Ovary (tissue), 9 donors: ENCODE data around the gene CNOT6. TPM values are rescaled to one million over a fixed set of nuclear protein-coding genes. Genes with fewer than 3 reads are reported as not detected.

Experiments used
- DNase-seq, 5 donors: peaks; one replicate each; pipeline ENCODE4 v3.0.0-alpha.2; 2019 to 2020
- H3K27ac ChIP-seq, 2 donors: fragments of 200-600 bp; one replicate each; pipeline versions ENCODE4 v1.5.1 to v1.8.0; 2019 to 2022
- H3K27me3 ChIP-seq: fragments of 200-600 bp; one replicate; pipeline ENCODE4 v1.8.0; 2022
- H3K36me3 ChIP-seq: fragments of 200-600 bp; sonication (generic); one replicate; pipeline ENCODE4 v1.5.1; 2019
- H3K4me1 ChIP-seq: one replicate; pipeline ENCODE4 v1.8.1; 2013; ENCODE audit warnings: mild to moderate bottlenecking, moderate library complexity; ENCODE audit not compliant: insufficient read depth
- H3K4me3 ChIP-seq: fragments of 200-600 bp; sonication (generic); one replicate; pipeline ENCODE4 v1.5.1; 2017
- H3K9me3 ChIP-seq, 2 donors: fragments of 200-600 bp in 1 of 2; sonication (generic) in 1 of 2; one replicate each; pipeline versions ENCODE4 v1.5.1 to v1.8.1; 2013 to 2019; ENCODE audit warnings: mild to moderate bottlenecking in 1 of 2, moderate library complexity in 1 of 2
- CTCF ChIP-seq, 3 donors: fragments of 450-650 bp in 2 of 3; fragments of 200-600 bp in 1 of 3; IDR thresholded peaks; one replicate each; pipeline versions ENCODE4 v1.5.1 to v1.8.0; 2016 to 2022; ENCODE audit warnings: antibody characterized with exemption in 3 of 3, mild to moderate bottlenecking in 1 of 3
- EP300 ChIP-seq: sonication (generic); formaldehyde crosslinking; IDR thresholded peaks from one replicate; pipeline ENCODE4 v1.6.1; 2017; ENCODE audit warnings: antibody characterized with exemption
- POLR2A ChIP-seq: fragments of 450-650 bp; IDR thresholded peaks from one replicate; pipeline ENCODE4 v1.6.1; 2017; ENCODE audit warnings: antibody characterized with exemption, mild to moderate bottlenecking, moderate library complexity
- WGBS, 3 donors: extraction: QIAGEN DNeasy Blood & Tissue Kit in 1 of 3; methylation state at CpG; one replicate each; pipeline versions ENCODE4 v1.1.5 to v1.1.7; 2013 to 2017; 5-methylcytosine and 5-hydroxymethylcytosine counted together
- intact Hi-C, 4 donors: fragments of 100-400 bp; cut with DNase I; formaldehyde crosslinking; loops; one replicate each; pipeline versions ENCODE4 v1.11.0 to v1.15.1; 2022 to 2023
- polyA plus RNA-seq, 2 donors: library from polyadenylated mRNA; stranded (reverse); fragments of 200-250 nt in 1 of 2; fragments of 350-450 nt in 1 of 2; fragmentation: Illumina TruSeq in 1 of 2; extraction: RNeasy Lipid Tissue Mini Kit (QIAGEN cat#74804) in 1 of 2; gene quantifications; one replicate each; pipeline ENCODE4 v1.2.3, GENCODE V29; 2013 to 2014
- total RNA-seq, 7 donors: library from RNA; depleted of rRNA in 2 of 7; stranded (reverse); fragments of >200 nt in 2 of 7; fragmentation: NEBNext Ultra II Directional in 3 of 7; extraction: Animal tissue kit (Norgen Biotek cat#: 25700) in 3 of 7; gene quantifications; one replicate each; pipeline versions ENCODE4 v1.1.0 to v1.2.4, GENCODE V29; 2016 to 2023
- donor health status: DM: no; HTN: no; CAD: no; lungs with moderate emphysema.
- donor health status: DM: no; HTN: no; CAD: no.
- donor health status: Bipolar disorder and iron deficiency.
- donor health status: DM: yes; HTN: yes; CAD: no.
- donor health status: DM: no; HTN: no; CAD: no.
- donor health status: DM: yes; HTN: yes; CAD: no.

Gene CNOT6
- total and polyA plus RNA-seq, 9 donors, result 10.3 to 24.9 (median 16.4) TPM

DNA sequence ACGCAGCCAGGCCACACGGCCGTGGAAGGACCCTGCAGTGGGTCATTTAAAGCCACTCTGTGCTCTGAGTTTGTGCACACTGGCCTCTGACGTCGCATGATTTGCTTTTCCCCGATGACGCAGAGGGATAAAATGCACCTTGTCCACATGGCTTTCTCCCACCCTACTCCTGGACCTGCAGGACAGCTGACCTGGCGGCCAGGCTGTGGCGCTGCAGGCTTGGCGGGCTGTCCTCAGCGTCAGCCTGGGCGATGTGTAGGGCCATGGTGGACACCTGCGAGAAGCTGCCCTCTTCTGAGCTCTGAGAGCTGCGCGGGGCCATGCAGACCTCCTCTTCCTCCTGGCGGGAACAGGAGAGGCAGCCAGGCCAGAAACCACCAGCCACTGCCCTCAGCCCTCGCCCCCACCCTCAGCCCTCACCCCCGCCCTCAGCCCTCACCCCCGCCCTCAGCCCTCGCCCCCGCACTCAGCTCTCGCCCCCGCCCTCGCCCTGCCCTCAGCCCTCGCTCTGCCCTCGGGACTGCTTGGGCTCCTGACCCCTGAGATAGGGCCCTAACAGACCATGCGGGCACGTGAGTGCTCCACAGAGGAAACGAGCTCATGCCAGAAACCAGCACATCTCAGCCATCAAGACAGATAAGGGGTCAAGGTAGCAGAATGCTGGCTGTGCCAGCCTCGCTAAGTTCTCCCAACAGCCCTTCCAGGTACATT lies 117.1 kb downstream of the CNOT6 start:
- 83 to 86% (median 86%) methylated on average over 30 of the region's 30 CpGs for WGBS, 3 donors
- no peaks in the 10 kb centered on the region for H3K9me3 ChIP-seq
- H3K27ac ChIP-seq, result no peak overlapping the region
- no peaks in the 10 kb centered on the region for H3K4me1 ChIP-seq
- H3K36me3 ChIP-seq, result no peaks in the 10 kb centered on the region
- intact Hi-C loops, result no loop called here
- no peak for DNase-seq
- no peak for TF ChIP-seq POLR2A
- no peak for TF ChIP-seq CTCF (IDR thresholded peaks at IDR 0.05)
- no peak for TF ChIP-seq EP300
- no peak overlapping the region for H3K4me3 ChIP-seq
- H3K27me3 ChIP-seq, result no peaks in the 10 kb centered on the region

- DNase-seq, result no peak
- Histone ChIP-seq H3K27me3 (no peaks in the 10 kb centered on the region), H3K4me1 (no peaks in the 10 kb centered on the region), H3K4me3 (no peak overlapping the region), H3K27ac (no peak overlapping the region), H3K9me3 (no peaks in the 10 kb centered on the region), H3K36me3 (no peaks in the 10 kb centered on the region)
- WGBS, 3 donors, result 85 to 89% (median 86%) methylated on average over 15 of the region's 15 CpGs
- intact Hi-C loops, result no loop called here
- TF ChIP-seq CTCF (IDR thresholded peaks at IDR 0.05), result no peak
- no peak for TF ChIP-seq POLR2A
- no peak for TF ChIP-seq EP300
Measured at GRCh38 chr5:180612683-180613082, 118.5 kb downstream of the CNOT6 start.

- Histone ChIP-seq H3K9me3 (no peaks in the 10 kb centered on the region), H3K27ac (no peak overlapping the region), H3K4me3 (no peak overlapping the region), H3K4me1 (no peaks in the 10 kb centered on the region), H3K36me3 (no peaks in the 10 kb centered on the region), H3K27me3 (no peaks in the 10 kb centered on the region)
- intact Hi-C loops, result no loop called here
- no peak for DNase-seq
- WGBS, 3 donors, result 55 to 65% (median 63%) methylated on average over 18 to 19 of the region's 19 CpGs
- TF ChIP-seq CTCF (IDR thresholded peaks at IDR 0.05) (no peak), POLR2A (no peak), EP300 (no peak)
Measured at GRCh38 chr5:180613188-180613813, 119.1 kb downstream of the CNOT6 start.

GRCh38 chr5:180613814-180614188 lies 119.6 kb downstream of the CNOT6 start:
- H3K9me3 ChIP-seq, result no peaks in the 10 kb centered on the region
- WGBS, 3 donors, result 77 to 82% (median 80%) methylated on average over 11 of the region's 11 CpGs
- H3K36me3 ChIP-seq, result no peaks in the 10 kb centered on the region
- DNase-seq, result no peak
- H3K4me1 ChIP-seq, result no peaks in the 10 kb centered on the region
- no peak overlapping the region for H3K4me3 ChIP-seq
- H3K27me3 ChIP-seq, result no peaks in the 10 kb centered on the region
- TF ChIP-seq EP300 (no peak), CTCF (IDR thresholded peaks at IDR 0.05) (no peak), POLR2A (no peak)
- intact Hi-C loops, result no loop called here
- H3K27ac ChIP-seq, result no peak overlapping the region
